ENCODE results near the gene OTOP2. TPM values are rescaled to one million over a fixed set of nuclear protein-coding genes. Genes with fewer than 3 reads are reported as not detected.
A peak's percentile ranks its signal among the peaks of the same experiment; 100 is the strongest.

OTOP2 gene
- total RNA-seq, 1 experiment from 2014 or later = not detected

GRCh38 chr17:74923538-74924249 lies 379 bp upstream of the OTOP2 start:
- DNase-seq (ENCODE audit: low spot score) = peak; percentile 51

GRCh38 chr17:74925242-74925641 lies 1.2 kb downstream of the OTOP2 start:
- no peak for DNase-seq (ENCODE audit: low spot score)

- no peak for DNase-seq (ENCODE audit: low spot score)
Measured at GRCh38 chr17:74928786-74929185, 4.7 kb downstream of the OTOP2 start.

- DNase-seq (ENCODE audit: low spot score) = no peak
Measured at GRCh38 chr17:74930535-74931036, 6.5 kb downstream of the OTOP2 start.

- no peak for DNase-seq (ENCODE audit: low spot score)
Measured at GRCh38 chr17:74935048-74935447, 11.0 kb downstream of the OTOP2 start.

GRCh38 chr17:74935585-74936469 lies 11.8 kb downstream of the OTOP2 start, which contains the start of gene OTOP3:
Gene OTOP3, plus strand, starts transcription at chr17:74935898. Its CDS starts 24 bp downstream, at chr17:74935922.
- no peak for DNase-seq (ENCODE audit: low spot score)

- no peak for DNase-seq (ENCODE audit: low spot score)
Measured at GRCh38 chr17:74936470-74936799, 12.4 kb downstream of the OTOP2 start.

- no peak for DNase-seq (ENCODE audit: low spot score)
Measured at GRCh38 chr17:74937064-74938051, 13.3 kb downstream of the OTOP2 start.

- no peak for DNase-seq (ENCODE audit: low spot score)
Measured at GRCh38 chr17:74938194-74938950, 14.3 kb downstream of the OTOP2 start.

- no peak for DNase-seq (ENCODE audit: low spot score)
Measured at GRCh38 chr17:74939534-74939933, 15.5 kb downstream of the OTOP2 start.

GRCh38 chr17:74941128-74941725 lies 17.2 kb downstream of the OTOP2 start:
- DNase-seq (ENCODE audit: low spot score) = no peak

- DNase-seq (ENCODE audit: low spot score) = no peak
Measured at GRCh38 chr17:74943808-74944522, 19.9 kb downstream of the OTOP2 start.

- no peak for DNase-seq (ENCODE audit: low spot score)
Measured at GRCh38 chr17:74945543-74945942, 21.5 kb downstream of the OTOP2 start.

GRCh38 chr17:74946641-74947040 lies 22.6 kb downstream of the OTOP2 start:
- no peak for DNase-seq (ENCODE audit: low spot score)

- no peak for DNase-seq (ENCODE audit: low spot score)
Measured at GRCh38 chr17:74947041-74947754, 23.1 kb downstream of the OTOP2 start.

GRCh38 chr17:74949455-74950115 lies 25.5 kb downstream of the OTOP2 start:
- DNase-seq (ENCODE audit: low spot score) = no peak

- peak; percentile 23 for DNase-seq (ENCODE audit: low spot score)
Measured at GRCh38 chr17:74950207-74950606, 26.1 kb downstream of the OTOP2 start.

GRCh38 chr17:74951065-74951464 lies 27.0 kb downstream of the OTOP2 start:
- no peak for DNase-seq (ENCODE audit: low spot score)

Measured in HT-29 (cell line).